ENCODE measurements around the gene AIFM3.

The AIFM3 gene

DNA sequence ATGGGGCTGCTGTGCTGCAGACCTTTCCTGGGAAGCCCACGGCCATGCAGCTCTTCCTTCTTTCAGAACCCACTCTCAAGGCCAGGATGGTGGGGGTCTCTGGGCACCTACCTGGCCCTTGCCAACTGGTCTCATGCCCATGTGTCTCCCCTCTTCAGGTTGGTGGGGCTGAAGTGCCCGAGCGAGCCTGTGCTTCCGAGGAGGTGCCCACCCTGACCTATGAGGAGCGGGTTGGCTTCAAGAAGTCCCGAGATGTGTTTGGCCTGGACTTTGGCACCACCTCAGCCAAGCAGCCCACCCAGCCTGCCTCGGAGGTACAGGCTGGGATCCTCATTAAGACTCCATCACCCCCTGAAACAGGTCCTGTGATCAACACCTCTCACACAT is 25.0 kb downstream of the AIFM3 start:
- Histone ChIP-seq H3K4me1 (no peaks in the 10 kb centered on the region), H3K27ac (no peak overlapping the region), H3K4me3 (no peak overlapping the region), H3K9me3 (no peaks in the 10 kb centered on the region), H3K36me3 (peaks cover 33 to 97% (median 65%) of the 10 kb centered on the region in 3 donors), H3K27me3 (no peaks in the 10 kb centered on the region)
- TF ChIP-seq, protein P1, sequence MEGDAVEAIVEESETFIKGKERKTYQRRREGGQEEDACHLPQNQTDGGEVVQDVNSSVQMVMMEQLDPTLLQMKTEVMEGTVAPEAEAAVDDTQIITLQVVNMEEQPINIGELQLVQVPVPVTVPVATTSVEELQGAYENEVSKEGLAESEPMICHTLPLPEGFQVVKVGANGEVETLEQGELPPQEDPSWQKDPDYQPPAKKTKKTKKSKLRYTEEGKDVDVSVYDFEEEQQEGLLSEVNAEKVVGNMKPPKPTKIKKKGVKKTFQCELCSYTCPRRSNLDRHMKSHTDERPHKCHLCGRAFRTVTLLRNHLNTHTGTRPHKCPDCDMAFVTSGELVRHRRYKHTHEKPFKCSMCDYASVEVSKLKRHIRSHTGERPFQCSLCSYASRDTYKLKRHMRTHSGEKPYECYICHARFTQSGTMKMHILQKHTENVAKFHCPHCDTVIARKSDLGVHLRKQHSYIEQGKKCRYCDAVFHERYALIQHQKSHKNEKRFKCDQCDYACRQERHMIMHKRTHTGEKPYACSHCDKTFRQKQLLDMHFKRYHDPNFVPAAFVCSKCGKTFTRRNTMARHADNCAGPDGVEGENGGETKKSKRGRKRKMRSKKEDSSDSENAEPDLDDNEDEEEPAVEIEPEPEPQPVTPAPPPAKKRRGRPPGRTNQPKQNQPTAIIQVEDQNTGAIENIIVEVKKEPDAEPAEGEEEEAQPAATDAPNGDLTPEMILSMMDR (IDR thresholded peaks at IDR 0.05): no peak
- no peak for DNase-seq
- intact Hi-C loops (cut with DNase I; ENCODE audit: low total_unique reads): no loop called here

DNA sequence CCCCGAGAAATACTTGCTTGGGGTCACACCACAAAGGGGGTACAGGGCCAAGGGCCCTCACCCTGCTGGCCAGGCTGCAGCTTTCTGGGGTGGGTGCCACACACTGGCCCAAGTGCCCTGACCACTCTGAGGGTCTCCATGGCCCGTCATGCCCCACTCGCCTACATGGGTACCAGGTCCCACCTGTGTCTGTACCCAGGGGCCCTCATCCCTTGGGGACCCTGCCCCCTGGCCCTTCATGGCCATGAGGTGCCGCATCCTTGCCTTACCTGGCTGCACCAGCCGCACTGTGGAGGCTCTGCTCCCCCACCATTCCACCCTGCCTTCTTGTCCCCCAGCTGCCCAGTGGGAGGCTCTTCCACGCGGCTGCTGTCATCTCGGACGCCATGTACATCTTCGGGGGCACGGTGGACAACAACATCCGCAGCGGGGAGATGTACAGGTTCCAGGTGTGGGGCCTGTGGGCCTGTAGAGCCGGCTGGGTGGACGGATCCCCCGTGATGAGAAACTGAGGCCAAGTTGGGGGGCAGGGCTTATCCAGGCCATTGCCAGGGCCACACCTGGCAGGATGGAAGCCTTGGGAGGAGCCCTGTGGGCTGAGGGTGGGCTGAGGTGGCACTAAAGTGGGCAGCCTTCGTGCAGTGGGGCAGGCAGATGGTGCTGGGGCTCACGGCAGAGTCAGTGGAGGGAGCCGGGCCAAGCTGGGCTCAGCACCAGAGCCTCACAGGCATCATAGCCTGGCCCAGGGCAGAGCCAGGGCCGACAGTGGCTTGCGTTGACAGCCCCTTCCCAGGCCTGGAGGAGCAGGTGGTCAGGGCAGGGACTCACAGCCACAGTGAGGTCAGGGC is 25.6 kb downstream of the AIFM3 start:
- Histone ChIP-seq H3K4me3 (no peak overlapping the region), H3K9me3 (no peaks in the 10 kb centered on the region), H3K27ac (no peak overlapping the region), H3K4me1 (no peaks in the 10 kb centered on the region), H3K36me3 (peaks cover 28 to 97% (median 63%) of the 10 kb centered on the region in 3 donors), H3K27me3 (no peaks in the 10 kb centered on the region)
- TF ChIP-seq, protein P1 (IDR thresholded peaks at IDR 0.05): no peak
- no peak for DNase-seq
- intact Hi-C loops (cut with DNase I; ENCODE audit: low total_unique reads): no loop called here

DNA sequence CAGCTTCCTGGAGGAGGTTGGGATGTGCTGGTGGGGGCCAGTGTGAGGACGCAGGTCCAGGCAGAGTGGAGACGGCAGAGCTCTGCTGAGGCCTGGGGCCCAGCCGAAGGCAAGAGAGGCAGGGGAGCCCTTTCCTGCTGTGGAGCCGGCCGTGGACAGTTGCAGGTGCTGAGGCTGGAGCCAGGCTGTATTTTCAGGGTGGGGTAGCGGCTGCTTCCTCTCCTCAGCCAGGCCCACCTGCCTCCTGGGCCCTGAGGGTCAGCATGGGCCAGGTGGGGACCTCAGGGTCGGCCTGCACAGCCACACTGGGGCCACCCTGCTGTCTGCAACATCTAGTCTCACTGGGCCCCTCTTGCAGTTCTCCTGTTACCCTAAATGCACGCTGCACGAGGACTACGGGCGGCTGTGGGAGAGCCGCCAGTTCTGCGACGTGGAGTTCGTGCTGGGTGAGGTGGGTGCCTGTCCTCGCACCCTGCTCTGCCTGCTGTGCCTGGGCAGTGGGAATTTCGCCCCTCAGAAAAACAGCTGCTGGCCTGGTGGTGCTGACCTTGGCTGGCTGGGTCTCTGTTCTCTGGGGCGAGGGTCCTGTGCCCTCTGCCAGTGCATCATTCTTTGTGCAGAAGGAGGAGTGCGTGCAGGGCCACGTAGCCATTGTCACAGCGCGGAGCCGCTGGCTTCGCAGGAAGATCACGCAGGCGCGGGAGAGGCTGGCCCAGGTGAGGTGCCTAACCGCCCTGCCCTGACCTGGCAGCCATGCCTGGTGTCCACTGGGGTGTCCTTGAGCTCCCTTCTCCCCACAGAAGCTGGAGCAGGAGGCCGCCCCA is 26.5 kb downstream of the AIFM3 start:
- H3K9me3 ChIP-seq: no peaks in the 10 kb centered on the region
- H3K4me1 ChIP-seq: no peaks in the 10 kb centered on the region
- H3K27me3 ChIP-seq: no peaks in the 10 kb centered on the region
- no peak overlapping the region for H3K4me3 ChIP-seq
- TF ChIP-seq, protein P1 (IDR thresholded peaks at IDR 0.05): no peak
- no peak overlapping the region for H3K27ac ChIP-seq
- intact Hi-C loops (cut with DNase I; ENCODE audit: low total_unique reads): no loop called here
- DNase-seq: no peak
- H3K36me3 ChIP-seq: peaks cover 25 to 97% (median 63%) of the 10 kb centered on the region in 3 donors

DNA sequence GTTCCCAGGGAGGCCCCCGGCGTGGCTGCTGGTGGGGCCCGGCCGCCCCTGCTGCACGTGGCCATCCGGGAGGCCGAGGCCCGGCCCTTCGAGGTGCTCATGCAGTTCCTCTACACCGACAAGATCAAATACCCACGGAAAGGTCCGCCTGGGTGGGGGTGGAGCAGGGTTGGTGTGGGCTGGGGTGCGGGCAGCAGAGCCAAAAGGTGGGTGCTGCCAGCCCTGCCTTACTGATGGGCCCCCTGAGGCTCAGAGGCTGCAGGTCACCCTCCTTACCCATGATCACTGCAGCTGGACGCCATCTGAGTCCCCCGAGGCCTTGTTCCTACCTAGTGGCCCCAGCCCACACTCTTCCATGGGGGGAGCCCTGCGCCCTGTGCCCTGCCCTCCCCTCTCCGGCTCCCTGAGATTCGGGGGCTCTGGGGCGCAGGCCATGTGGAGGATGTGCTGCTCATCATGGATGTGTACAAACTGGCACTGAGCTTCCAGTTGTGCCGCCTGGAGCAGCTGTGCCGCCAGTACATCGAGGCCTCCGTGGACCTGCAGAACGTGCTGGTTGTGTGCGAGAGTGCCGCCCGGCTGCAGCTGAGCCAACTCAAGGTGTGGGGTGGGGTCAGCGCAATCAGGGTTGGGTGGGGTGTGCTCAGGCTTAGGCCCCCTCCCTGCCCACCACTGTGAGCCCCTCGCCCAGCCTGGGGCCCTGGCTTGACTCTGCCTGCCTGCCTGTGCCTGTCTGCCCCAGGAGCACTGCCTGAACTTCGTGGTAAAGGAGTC is 27.3 kb downstream of the AIFM3 start:
- Histone ChIP-seq H3K27me3 (no peaks in the 10 kb centered on the region), H3K4me1 (peaks cover 0 to 3% (median under 1%) of the 10 kb centered on the region in 4 donors), H3K36me3 (peaks cover 25 to 94% (median 67%) of the 10 kb centered on the region in 3 donors), H3K9me3 (no peaks in the 10 kb centered on the region), H3K4me3 (no peak overlapping the region), H3K27ac (no peak overlapping the region)
- DNase-seq: no peak
- intact Hi-C loops (cut with DNase I; ENCODE audit: low total_unique reads): no loop called here
- TF ChIP-seq, protein P1 (IDR thresholded peaks at IDR 0.05): no peak

DNA sequence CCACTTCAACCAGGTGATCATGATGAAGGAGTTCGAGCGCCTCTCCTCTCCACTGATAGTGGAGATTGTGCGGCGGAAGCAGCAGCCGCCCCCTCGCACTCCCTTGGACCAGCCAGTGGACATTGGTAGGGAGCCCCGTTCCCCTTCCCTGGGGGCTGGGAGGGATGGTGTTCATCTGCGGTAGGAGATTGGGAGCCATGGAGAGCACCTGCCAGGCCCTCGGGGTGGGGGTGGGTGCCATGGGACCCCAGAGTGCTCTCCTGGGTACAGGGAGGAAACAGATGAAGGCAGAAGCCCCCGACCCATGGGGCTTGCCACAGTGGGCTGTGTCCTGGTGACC is 27.8 kb downstream of the AIFM3 start:
- H3K27ac ChIP-seq: no peak overlapping the region
- intact Hi-C loops (cut with DNase I; ENCODE audit: low total_unique reads): loop anchor here (5.0 kb wide), 1 partner anchor 78 kb away; the partner anchor contains the start of gene CRKL
- TF ChIP-seq, protein P1 (IDR thresholded peaks at IDR 0.05): no peak
- H3K4me1 ChIP-seq: peaks cover 0 to 8% (median 6%) of the 10 kb centered on the region in 4 donors
- no peak for DNase-seq
- H3K4me3 ChIP-seq: no peak overlapping the region
- H3K36me3 ChIP-seq: peaks cover 25 to 94% (median 73%) of the 10 kb centered on the region in 3 donors
- no peaks in the 10 kb centered on the region for H3K9me3 ChIP-seq
- no peaks in the 10 kb centered on the region for H3K27me3 ChIP-seq
